Fibroblast of lung (primary cell): ENCODE data around the gene PKNOX2. TPM values are rescaled to one million over a fixed set of nuclear protein-coding genes. Genes with fewer than 3 reads are reported as not detected.

Experiments used
- DNase-seq, 2 donors: peaks; one replicate each; pipeline versions ENCODE4 v3.0.0 to v3.0.0-alpha.2; 2010; ENCODE audit warnings: low read depth in 2 of 2
- H2AFZ ChIP-seq: 2 replicates; pipeline ENCODE4 v1.5.1; 2012; ENCODE audit warnings: low read length, control low read depth, inconsistent platforms
- H3K27ac ChIP-seq: 2 replicates; pipeline ENCODE4 v1.5.1; 2011; ENCODE audit warnings: low read length, control low read depth; ENCODE audit not compliant: insufficient read depth
- H3K27me3 ChIP-seq: 2 replicates; pipeline ENCODE4 v1.5.1; 2011; ENCODE audit warnings: mild to moderate bottlenecking, low read length; ENCODE audit not compliant: control insufficient read depth, insufficient read depth
- H3K36me3 ChIP-seq: 2 replicates; pipeline ENCODE4 v1.5.1; 2011; ENCODE audit warnings: low read length; ENCODE audit not compliant: control insufficient read depth, insufficient read depth
- H3K4me1 ChIP-seq: 2 replicates; pipeline ENCODE4 v1.5.1; 2011; ENCODE audit warnings: low read length; ENCODE audit not compliant: control insufficient read depth, insufficient read depth; ENCODE audit errors: extremely low read depth
- H3K4me2 ChIP-seq: 2 replicates; pipeline ENCODE4 v1.5.1; 2011; ENCODE audit warnings: low read length, control low read depth; ENCODE audit not compliant: insufficient read depth; ENCODE audit errors: extremely low read depth
- H3K4me3 ChIP-seq, 4 experiments: fragments of 200-600 bp in 1 of 4; sonication (generic) in 1 of 4; replicated peaks in 1 of 4; 2 replicates each; pipeline ENCODE4 v1.5.1; 2011 to 2016; ENCODE audit warnings: low read length in 4 of 4, low read depth in 3 of 4, mild to moderate bottlenecking in 3 of 4, control low read depth in 2 of 4, inconsistent platforms in 1 of 4, mixed read lengths in 1 of 4; ENCODE audit not compliant: insufficient read depth in 1 of 4; ENCODE audit errors: control extremely low read depth in 1 of 4
- H3K79me2 ChIP-seq: 2 replicates; pipeline ENCODE4 v1.5.1; 2012; ENCODE audit warnings: mild to moderate bottlenecking, low read length, inconsistent platforms; ENCODE audit not compliant: control insufficient read depth, insufficient read depth
- H3K9ac ChIP-seq: 2 replicates; pipeline ENCODE4 v1.5.1; 2011; ENCODE audit warnings: mild to moderate bottlenecking, low read length, control low read depth; ENCODE audit not compliant: insufficient read depth
- H3K9me3 ChIP-seq: 2 replicates; pipeline ENCODE4 v1.5.1; 2012; ENCODE audit warnings: low read depth, low read length; ENCODE audit not compliant: control insufficient read depth, insufficient read depth
- H4K20me1 ChIP-seq: 2 replicates; pipeline ENCODE4 v1.5.1; 2011; ENCODE audit warnings: low read length; ENCODE audit not compliant: control insufficient read depth, insufficient read depth; ENCODE audit errors: extremely low read depth
- EZH2 ChIP-seq: IDR thresholded peaks from 2 replicates; pipeline ENCODE4 v1.5.1; 2012; ENCODE audit warnings: low read length, control low read depth, mild to moderate bottlenecking; ENCODE audit errors: missing control alignments
- polyA plus RNA-seq, 2 donors: library from polyadenylated mRNA; depleted of rRNA in 1 of 2; stranded (reverse) in 1 of 2; unstranded in 1 of 2; fragments of >200 nt; gene quantifications; 2 replicates each; pipeline ENCODE4 v1.2.1, GENCODE V29; 2011 to 2012; ENCODE audit warnings: missing spikeins in 1 of 2
- total RNA-seq: library from RNA; depleted of rRNA; stranded (reverse); fragments of >200 nt; gene quantifications from 2 replicates; pipeline ENCODE4 v1.2.1, GENCODE V29; 2014
- TF ChIP-seq, protein P1 (sequence below), 2 donors: IDR thresholded peaks in 1 of 2; conservative IDR thresholded peaks in 1 of 2; 1 replicate in 1 of 2; 2 replicates in 1 of 2; pipeline ENCODE4 v1.5.1; 2011 to 2012; ENCODE audit warnings: low read length in 2 of 2, control low read depth in 1 of 2, inconsistent platforms in 1 of 2, low read depth in 1 of 2, mild to moderate bottlenecking in 1 of 2

The PKNOX2 gene
- total and polyA plus RNA-seq, 2 donors (not counting 1 experiment from before 2014, with no cell fraction given) = 0.33 to 2.2 TPM

DNA sequence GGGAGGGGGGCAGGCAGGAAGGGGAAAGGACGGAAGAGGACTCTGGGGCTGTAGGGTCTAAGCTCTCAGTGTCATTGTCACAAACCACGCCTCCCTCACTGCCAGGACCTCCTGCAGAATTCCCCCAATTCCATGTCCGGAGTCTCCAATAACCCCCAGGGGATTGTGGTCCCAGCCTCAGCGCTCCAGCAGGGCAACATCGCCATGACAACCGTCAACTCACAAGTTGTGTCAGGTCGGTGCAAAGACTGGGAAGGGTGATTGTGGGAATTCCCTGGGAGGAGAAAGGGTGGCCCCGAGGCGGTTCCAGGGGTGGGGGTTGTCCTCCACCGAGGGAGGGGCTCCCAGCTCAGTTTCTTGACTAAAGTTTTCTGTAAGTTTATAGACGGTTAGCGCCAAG lies 245.5 kb downstream of the PKNOX2 start:
- Histone ChIP-seq H2AFZ (no peak overlapping the region), H3K9ac (no peak overlapping the region), H3K4me2 (no peak overlapping the region), H3K79me2 (no peaks in the 10 kb centered on the region), H3K4me3 (no peak overlapping the region), H3K27me3 (peaks cover 15% of the 10 kb centered on the region), H3K27ac (no peak overlapping the region), H3K36me3 (no peaks in the 10 kb centered on the region), H3K4me1 (peaks cover 2% of the 10 kb centered on the region), H4K20me1 (no peaks in the 10 kb centered on the region), H3K9me3 (no peaks in the 10 kb centered on the region)
- no peak for DNase-seq
- TF ChIP-seq, protein P1, sequence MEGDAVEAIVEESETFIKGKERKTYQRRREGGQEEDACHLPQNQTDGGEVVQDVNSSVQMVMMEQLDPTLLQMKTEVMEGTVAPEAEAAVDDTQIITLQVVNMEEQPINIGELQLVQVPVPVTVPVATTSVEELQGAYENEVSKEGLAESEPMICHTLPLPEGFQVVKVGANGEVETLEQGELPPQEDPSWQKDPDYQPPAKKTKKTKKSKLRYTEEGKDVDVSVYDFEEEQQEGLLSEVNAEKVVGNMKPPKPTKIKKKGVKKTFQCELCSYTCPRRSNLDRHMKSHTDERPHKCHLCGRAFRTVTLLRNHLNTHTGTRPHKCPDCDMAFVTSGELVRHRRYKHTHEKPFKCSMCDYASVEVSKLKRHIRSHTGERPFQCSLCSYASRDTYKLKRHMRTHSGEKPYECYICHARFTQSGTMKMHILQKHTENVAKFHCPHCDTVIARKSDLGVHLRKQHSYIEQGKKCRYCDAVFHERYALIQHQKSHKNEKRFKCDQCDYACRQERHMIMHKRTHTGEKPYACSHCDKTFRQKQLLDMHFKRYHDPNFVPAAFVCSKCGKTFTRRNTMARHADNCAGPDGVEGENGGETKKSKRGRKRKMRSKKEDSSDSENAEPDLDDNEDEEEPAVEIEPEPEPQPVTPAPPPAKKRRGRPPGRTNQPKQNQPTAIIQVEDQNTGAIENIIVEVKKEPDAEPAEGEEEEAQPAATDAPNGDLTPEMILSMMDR (conservative IDR thresholded peaks at IDR 0.05 in 1 of 2, IDR thresholded peaks at IDR 0.05 in 1 of 2; ENCODE audit: low read depth in 1 of 2, low read length in 2 of 2) = no peak
- TF ChIP-seq EZH2 = no peak

DNA sequence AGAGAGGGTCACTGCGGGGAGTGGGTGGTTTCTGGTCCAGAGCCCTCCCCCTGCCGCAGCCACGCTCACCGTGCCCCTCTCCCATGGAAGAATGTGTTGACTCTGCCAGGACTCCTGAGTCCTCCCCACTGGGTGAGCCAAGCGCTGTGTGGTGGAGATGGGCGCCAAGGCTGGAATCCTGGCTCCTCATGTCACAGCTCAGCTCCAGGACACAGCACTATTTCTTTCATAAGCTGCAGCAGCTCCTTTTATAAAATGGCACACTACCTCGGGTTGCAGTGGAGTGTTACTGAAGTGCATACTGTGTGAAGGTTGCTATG lies 247.6 kb downstream of the PKNOX2 start:
- Histone ChIP-seq H3K79me2 (no peaks in the 10 kb centered on the region), H3K9ac (no peak overlapping the region), H3K27ac (no peak overlapping the region), H4K20me1 (no peaks in the 10 kb centered on the region), H2AFZ (no peak overlapping the region), H3K4me2 (no peak overlapping the region), H3K4me3 (no peak overlapping the region), H3K9me3 (no peaks in the 10 kb centered on the region), H3K36me3 (no peaks in the 10 kb centered on the region), H3K4me1 (no peaks in the 10 kb centered on the region), H3K27me3 (peaks cover 15% of the 10 kb centered on the region)
- no peak for DNase-seq
- TF ChIP-seq EZH2 = no peak
- TF ChIP-seq, protein P1 (conservative IDR thresholded peaks at IDR 0.05 in 1 of 2, IDR thresholded peaks at IDR 0.05 in 1 of 2; ENCODE audit: low read depth in 1 of 2, low read length in 2 of 2) = no peak

DNA sequence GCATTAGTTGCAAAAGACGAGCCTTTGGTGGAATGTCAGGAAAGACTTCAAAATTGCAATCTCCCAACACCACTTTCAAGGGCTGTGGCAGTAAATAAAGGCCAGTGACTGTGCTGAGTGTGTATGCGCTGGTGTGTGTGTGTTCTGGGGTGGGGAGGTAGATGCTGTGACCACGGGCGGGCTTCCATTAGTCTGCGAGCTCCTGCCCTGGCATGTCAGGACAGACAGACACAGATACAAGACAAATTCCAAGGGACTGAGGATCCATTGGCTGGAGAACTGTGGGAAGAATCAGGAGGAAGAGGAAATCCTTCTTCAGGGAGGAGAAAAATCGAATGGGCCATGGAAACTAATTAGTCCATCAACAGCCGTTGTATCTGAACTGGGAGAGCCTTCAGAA lies 248.0 kb downstream of the PKNOX2 start:
- Histone ChIP-seq H3K79me2 (no peaks in the 10 kb centered on the region), H3K36me3 (no peaks in the 10 kb centered on the region), H3K4me3 (no peak overlapping the region), H3K9ac (no peak overlapping the region), H3K27me3 (peaks cover 15% of the 10 kb centered on the region), H3K4me1 (no peaks in the 10 kb centered on the region), H3K27ac (no peak overlapping the region), H3K4me2 (no peak overlapping the region), H2AFZ (no peak overlapping the region), H4K20me1 (no peaks in the 10 kb centered on the region), H3K9me3 (no peaks in the 10 kb centered on the region)
- TF ChIP-seq EZH2 = no peak
- TF ChIP-seq, protein P1 (conservative IDR thresholded peaks at IDR 0.05 in 1 of 2, IDR thresholded peaks at IDR 0.05 in 1 of 2; ENCODE audit: low read depth in 1 of 2, low read length in 2 of 2) = no peak
- DNase-seq = no peak
